Lower leg skin (tissue), 3 donors: Measurements from ENCODE around the gene CLASP1.

ENCODE experiments used
- CTCF ChIP-seq, 3 donors: fragments of 450-650 bp; IDR thresholded peaks; one replicate each; pipeline ENCODE4 v1.5.1; 2016; ENCODE audit warnings: antibody characterized with exemption in 3 of 3, mild to moderate bottlenecking in 3 of 3, moderate library complexity in 2 of 3
- POLR2A ChIP-seq, 2 donors: fragments of 450-650 bp; IDR thresholded peaks; one replicate each; pipeline ENCODE4 v1.6.1; 2016 to 2017; ENCODE audit warnings: antibody characterized with exemption in 2 of 2, mild to moderate bottlenecking in 1 of 2, moderate library complexity in 1 of 2

GRCh38 chr2:121372721-121373353 lies 276.4 kb downstream of the CLASP1 start:
- TF ChIP-seq CTCF (IDR thresholded peaks at IDR 0.05) (no peak), POLR2A (IDR thresholded peaks at IDR 0.05) (no peak)
